ENCODE measurements around the gene CYP26B1. TPM values are rescaled to one million over a fixed set of nuclear protein-coding genes. Genes with fewer than 3 reads are reported as not detected.

The CYP26B1 gene
- polyA plus RNA-seq, 5 donors = 3.5 to 7.1 (median 5.5) TPM

DNA sequence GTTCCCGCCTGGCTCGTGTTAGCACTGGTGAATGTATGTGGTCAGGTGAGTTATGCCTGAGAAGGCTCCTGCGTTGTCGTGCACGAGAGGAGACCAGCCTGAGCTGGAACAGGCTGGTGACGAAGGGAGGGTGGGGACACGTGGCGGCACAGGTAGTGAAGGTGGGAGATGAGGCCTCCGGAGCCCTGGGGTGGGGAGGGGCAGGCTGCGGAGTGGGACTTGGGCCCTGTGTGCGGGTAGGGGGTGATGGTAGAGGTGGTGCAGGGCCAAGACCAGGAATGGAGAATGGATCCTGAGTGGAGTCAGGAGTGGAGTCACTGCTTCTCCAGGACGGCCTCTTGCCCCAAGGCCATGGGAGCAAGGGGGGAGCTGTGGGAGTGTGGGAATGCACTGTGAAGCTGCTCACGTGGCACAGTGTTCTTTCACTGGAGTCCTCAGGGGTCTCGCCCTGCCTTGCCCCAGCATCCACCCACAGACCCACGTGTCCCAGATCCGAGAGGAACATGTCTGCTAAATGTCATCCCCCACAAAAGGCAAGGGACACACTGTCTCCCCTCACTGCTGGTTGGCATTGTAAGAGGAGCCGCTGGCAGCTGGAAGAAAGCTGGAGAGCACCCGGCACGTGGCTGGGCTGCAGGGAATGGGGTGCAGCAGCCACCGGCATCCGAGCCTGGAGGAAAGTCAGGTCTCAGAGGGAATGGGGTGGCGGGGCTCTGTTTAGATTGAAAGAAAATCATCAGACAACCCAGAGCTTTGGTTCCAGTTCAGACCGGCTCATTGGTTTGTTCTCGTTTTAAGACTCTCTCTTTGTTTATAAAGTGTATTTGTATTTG is 63.7 kb downstream of the CYP26B1 start:
- no peak for DNase-seq

GRCh38 chr2:72082887-72083286 is 64.8 kb downstream of the CYP26B1 start:
- DNase-seq = no peak

DNA sequence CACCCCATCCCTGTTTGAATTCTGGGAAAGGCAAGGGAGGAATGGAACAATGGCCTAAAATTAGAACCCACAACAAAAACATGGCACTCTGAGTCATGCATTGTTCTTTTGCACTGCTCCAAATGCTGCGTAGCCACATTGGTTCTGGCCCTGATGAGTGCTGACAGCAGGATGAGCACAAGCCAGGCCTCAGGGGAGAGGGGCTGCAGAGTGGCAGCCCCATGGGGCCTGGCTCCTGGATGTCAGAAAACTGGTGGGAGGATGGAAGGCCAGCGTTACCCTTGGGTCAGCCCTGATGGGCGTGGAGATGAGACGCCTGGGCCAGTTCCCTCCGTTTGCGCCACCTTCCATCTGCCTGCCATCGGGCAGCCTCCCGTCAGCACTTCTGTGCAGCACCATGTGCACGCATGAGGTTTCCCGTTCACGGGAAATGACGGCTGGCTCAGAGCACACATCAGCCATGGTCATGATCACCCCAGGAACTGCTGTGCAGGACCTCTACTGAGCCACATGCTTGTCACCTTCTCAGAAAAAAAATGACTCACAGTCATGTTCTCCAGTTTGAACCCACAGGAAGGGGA is 65.6 kb downstream of the CYP26B1 start:
- no peak for DNase-seq

DNA sequence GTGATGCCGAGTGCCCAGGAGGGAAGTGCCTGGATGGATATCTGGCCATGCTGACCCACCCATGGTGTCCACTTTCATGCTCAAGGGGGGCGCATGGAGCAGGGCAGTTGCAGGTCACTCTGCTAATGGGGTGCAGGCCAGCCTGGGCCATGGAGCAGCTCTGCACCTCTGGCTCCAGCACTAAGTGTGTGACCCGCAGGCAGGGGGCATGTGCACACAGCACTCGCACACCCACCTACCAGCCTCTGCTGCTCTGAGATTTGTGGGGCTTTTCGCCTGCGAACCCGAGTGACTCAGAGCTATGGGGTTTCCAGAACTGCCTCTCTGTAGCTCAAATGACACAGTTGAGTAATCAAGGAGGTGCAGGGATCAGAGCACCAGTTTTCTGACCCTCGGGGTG is 66.2 kb downstream of the CYP26B1 start:
- DNase-seq = no peak

GRCh38 chr2:72080286-72081145 is 67.1 kb downstream of the CYP26B1 start:
- no peak for DNase-seq
